GM12878 (cell line): Measurements from ENCODE around the gene ENTREP3. TPM values are rescaled to one million over a fixed set of nuclear protein-coding genes. Genes with fewer than 3 reads are reported as not detected.

Experiments
- ATF2 ChIP-seq: IDR thresholded peaks from 2 replicates; pipeline ENCODE4 v1.6.1; 2012; ENCODE audit warnings: low read length, inconsistent platforms
- BCL3 ChIP-seq: IDR thresholded peaks from 2 replicates; pipeline ENCODE4 v1.6.1; 2011; ENCODE audit warnings: borderline replicate concordance, low read depth, mild to moderate bottlenecking, moderate library complexity, low read length; ENCODE audit not compliant: insufficient read depth, poor library complexity, severe bottlenecking
- DPF2 ChIP-seq: fragments of 450-650 bp; IDR thresholded peaks from 2 replicates; pipeline ENCODE4 v1.6.1; 2017; ENCODE audit warnings: mild to moderate bottlenecking
- FOS ChIP-seq: IDR thresholded peaks from 3 replicates; pipeline ENCODE4 v1.6.1; 2011; ENCODE audit warnings: borderline replicate concordance; ENCODE audit not compliant: insufficient read length; ENCODE audit errors: extremely low read depth
- FOXK2 ChIP-seq: fragments of 450-650 bp; IDR thresholded peaks from 2 replicates; pipeline ENCODE4 v1.6.1; 2017; ENCODE audit warnings: mild to moderate bottlenecking, moderate library complexity
- GATAD2B ChIP-seq: fragments of 450-650 bp; conservative IDR thresholded peaks from 2 replicates; pipeline ENCODE4 v1.6.1; 2017; ENCODE audit warnings: low read depth, mild to moderate bottlenecking, moderate library complexity
- IKZF1 ChIP-seq: fragments of 450-650 bp; conservative IDR thresholded peaks from 2 replicates; pipeline ENCODE4 v1.6.1; 2017; ENCODE audit warnings: antibody characterized with exemption, mild to moderate bottlenecking
- IRF4 ChIP-seq: IDR thresholded peaks from 2 replicates; pipeline ENCODE4 v1.6.1; 2011; ENCODE audit warnings: low read depth, low read length
- JUND ChIP-seq: IDR thresholded peaks from 2 replicates; pipeline ENCODE4 v1.6.1; 2012; ENCODE audit warnings: low read depth, mild to moderate bottlenecking, low read length, improper control_type of control experiment, moderate library complexity
- MTA2 ChIP-seq: fragments of 450-650 bp; IDR thresholded peaks from 2 replicates; pipeline ENCODE4 v1.6.1; 2016; ENCODE audit warnings: low read depth, mild to moderate bottlenecking, moderate library complexity
- NBN ChIP-seq: fragments of 450-650 bp; IDR thresholded peaks from 2 replicates; pipeline ENCODE4 v1.6.1; 2016
- NFYA ChIP-seq: IDR thresholded peaks from 2 replicates; pipeline ENCODE4 v1.6.1; 2011; ENCODE audit warnings: low read depth, mild to moderate bottlenecking, low read length, improper control_type of control experiment, borderline replicate concordance
- NR2F1 ChIP-seq: fragments of 450-650 bp; conservative IDR thresholded peaks from 2 replicates; pipeline ENCODE4 v1.6.1; 2017; ENCODE audit warnings: mild to moderate bottlenecking
- POLR2AphosphoS2 ChIP-seq: IDR thresholded peaks from 2 replicates; pipeline ENCODE4 v1.6.1; 2011; ENCODE audit warnings: low read depth, mild to moderate bottlenecking, low read length, improper control_type of control experiment, moderate library complexity
- POLR2AphosphoS5 ChIP-seq: IDR thresholded peaks from 2 replicates; pipeline ENCODE4 v1.6.1; 2011; ENCODE audit warnings: mild to moderate bottlenecking, low read length, inconsistent platforms
- RAD21 ChIP-seq: IDR thresholded peaks from 2 replicates; pipeline ENCODE4 v1.6.1; 2011; ENCODE audit warnings: mild to moderate bottlenecking, low read depth, low read length, moderate library complexity; ENCODE audit not compliant: insufficient read depth
- SMAD5 ChIP-seq: IDR thresholded peaks from 2 replicates; pipeline ENCODE4 v1.6.1; 2016; ENCODE audit warnings: antibody characterized with exemption, low read depth
- STAT3 ChIP-seq: IDR thresholded peaks from 2 replicates; pipeline ENCODE4 v1.6.1; 2011; ENCODE audit warnings: low read depth, low read length, improper control_type of control experiment
- YY1 ChIP-seq: IDR thresholded peaks from 2 replicates; pipeline ENCODE4 v1.6.1; 2011; ENCODE audit warnings: low read depth, mild to moderate bottlenecking, low read length
- ZNF24 ChIP-seq: fragments of 450-650 bp; IDR thresholded peaks from 2 replicates; pipeline ENCODE4 v1.6.1; 2017; ENCODE audit warnings: antibody characterized with exemption, mild to moderate bottlenecking
- polyA plus RNA-seq, 11 experiments: library from polyadenylated mRNA; depleted of rRNA in 4 of 11; unstranded in 6 of 11; stranded (reverse) in 5 of 11; fragments of >200 nt; fragmentation: Nextera tagmentation in 4 of 11; fragmentation: Illumina TruSeq in 1 of 11; extraction: Ambion mirVana in 4 of 11; extraction: Trizol in 1 of 11; gene quantifications; 1 replicate in 1 of 11; 2 replicates in 10 of 11; pipeline versions ENCODE4 v1.2.1 to v1.2.3, GENCODE V29; 2011 to 2016; ENCODE audit warnings: inconsistent platforms in 2 of 11, missing spikeins in 2 of 11, low read depth in 1 of 11
- total RNA-seq, 4 experiments: library from RNA; depleted of rRNA in 3 of 4; stranded (reverse); fragments of >200 nt in 3 of 4; fragmentation: Illumina TruSeq in 1 of 4; extraction: Trizol in 1 of 4; gene quantifications; 2 replicates each; pipeline versions ENCODE4 v1.2.1 to v1.2.3, GENCODE V29; 2013 to 2021
- TF ChIP-seq, protein P1 (sequence below): fragments of 450-650 bp; IDR thresholded peaks from 2 replicates; pipeline ENCODE4 v1.6.1; 2016; ENCODE audit warnings: mild to moderate bottlenecking
- TF ChIP-seq, protein P2 (sequence below): IDR thresholded peaks from 2 replicates; pipeline ENCODE4 v1.6.1; 2011; ENCODE audit warnings: low read depth, low read length, improper control_type of control experiment, borderline replicate concordance
- TF ChIP-seq, protein P3 (sequence below): IDR thresholded peaks from 2 replicates; pipeline ENCODE4 v1.6.1; 2011; ENCODE audit warnings: borderline replicate concordance, low read depth, mild to moderate bottlenecking, moderate library complexity, mixed read lengths, low read length; ENCODE audit not compliant: insufficient read depth; ENCODE audit errors: extremely low read length

Gene ENTREP3
- total and polyA plus RNA-seq, 10 of the 15 experiments (the other 5 are each of a cell fraction or from before 2014, with no cell fraction given), result 1.7 to 31.8 (median 3.9) TPM

- no peak; the same call in 1 of the 2 replicates for TF ChIP-seq ATF2
- no peak for TF ChIP-seq NFYA
- TF ChIP-seq FOXK2, result peak; percentile 74
- TF ChIP-seq, protein P1, sequence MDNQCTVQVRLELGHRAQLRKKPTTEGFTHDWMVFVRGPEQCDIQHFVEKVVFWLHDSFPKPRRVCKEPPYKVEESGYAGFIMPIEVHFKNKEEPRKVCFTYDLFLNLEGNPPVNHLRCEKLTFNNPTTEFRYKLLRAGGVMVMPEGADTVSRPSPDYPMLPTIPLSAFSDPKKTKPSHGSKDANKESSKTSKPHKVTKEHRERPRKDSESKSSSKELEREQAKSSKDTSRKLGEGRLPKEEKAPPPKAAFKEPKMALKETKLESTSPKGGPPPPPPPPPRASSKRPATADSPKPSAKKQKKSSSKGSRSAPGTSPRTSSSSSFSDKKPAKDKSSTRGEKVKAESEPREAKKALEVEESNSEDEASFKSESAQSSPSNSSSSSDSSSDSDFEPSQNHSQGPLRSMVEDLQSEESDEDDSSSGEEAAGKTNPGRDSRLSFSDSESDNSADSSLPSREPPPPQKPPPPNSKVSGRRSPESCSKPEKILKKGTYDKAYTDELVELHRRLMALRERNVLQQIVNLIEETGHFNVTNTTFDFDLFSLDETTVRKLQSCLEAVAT, result peak; percentile 56; the same call in 1 of the 2 replicates
- TF ChIP-seq YY1, result peak; percentile 78
- peak; percentile 40; the same call in 1 of the 2 replicates for TF ChIP-seq GATAD2B
- peak; percentile 56; the same call in 1 of the 2 replicates for TF ChIP-seq SMAD5
- TF ChIP-seq IRF4, result 0 out of 2 replicates have a peak, but pooled peaks have one; percentile 28
- peak; percentile 28; the same call in 1 of the 2 replicates for TF ChIP-seq MTA2
- TF ChIP-seq IKZF1, result peak; percentile 94
- TF ChIP-seq FOS, result no peak
- TF ChIP-seq, protein P2, sequence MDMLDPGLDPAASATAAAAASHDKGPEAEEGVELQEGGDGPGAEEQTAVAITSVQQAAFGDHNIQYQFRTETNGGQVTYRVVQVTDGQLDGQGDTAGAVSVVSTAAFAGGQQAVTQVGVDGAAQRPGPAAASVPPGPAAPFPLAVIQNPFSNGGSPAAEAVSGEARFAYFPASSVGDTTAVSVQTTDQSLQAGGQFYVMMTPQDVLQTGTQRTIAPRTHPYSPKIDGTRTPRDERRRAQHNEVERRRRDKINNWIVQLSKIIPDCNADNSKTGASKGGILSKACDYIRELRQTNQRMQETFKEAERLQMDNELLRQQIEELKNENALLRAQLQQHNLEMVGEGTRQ, result peak; percentile 98
- TF ChIP-seq, protein P3, sequence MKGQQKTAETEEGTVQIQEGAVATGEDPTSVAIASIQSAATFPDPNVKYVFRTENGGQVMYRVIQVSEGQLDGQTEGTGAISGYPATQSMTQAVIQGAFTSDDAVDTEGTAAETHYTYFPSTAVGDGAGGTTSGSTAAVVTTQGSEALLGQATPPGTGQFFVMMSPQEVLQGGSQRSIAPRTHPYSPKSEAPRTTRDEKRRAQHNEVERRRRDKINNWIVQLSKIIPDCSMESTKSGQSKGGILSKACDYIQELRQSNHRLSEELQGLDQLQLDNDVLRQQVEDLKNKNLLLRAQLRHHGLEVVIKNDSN, result peak; percentile 91
- TF ChIP-seq NBN, result peak; percentile 72
- TF ChIP-seq NR2F1, result 0 out of 2 replicates have a peak, but pooled peaks have one; percentile 44
- TF ChIP-seq ZNF24, result no peak; the same call in 1 of the 2 replicates
- peak; percentile 32; the same call in 1 of the 2 replicates for TF ChIP-seq JUND
- 0 out of 2 replicates have a peak, but pooled peaks have one; percentile 7 for TF ChIP-seq DPF2
- TF ChIP-seq POLR2AphosphoS2, result peak; percentile 98
- no peak for TF ChIP-seq STAT3
- TF ChIP-seq BCL3, result peak; percentile 94
- no peak for TF ChIP-seq RAD21
- peak; percentile 84 for TF ChIP-seq POLR2AphosphoS5
Measured at GRCh38 chr1:155261852-155262673, 6.8 kb upstream of the ENTREP3 start, which contains the start of gene SCAMP3 (continued).
